Trophoblast cell (in vitro differentiated cells and primary cell): ENCODE measurements around the gene ALOX5AP.

Experiments
- DNase-seq, 2 donors: peaks; one replicate each; pipeline ENCODE4 v3.0.0-alpha.2; 2016
- H2AFZ ChIP-seq: 2 replicates; pipeline ENCODE4 v1.6.1; 2013; ENCODE audit warnings: low read length, moderate library complexity, mild to moderate bottlenecking; ENCODE audit not compliant: insufficient read depth, poor library complexity
- H2AK5ac ChIP-seq: 2 replicates; pipeline ENCODE4 v1.6.1; 2013; ENCODE audit warnings: mild to moderate bottlenecking, low read length
- H2BK120ac ChIP-seq: 2 replicates; pipeline ENCODE4 v1.6.1; 2013; ENCODE audit warnings: low read length, mild to moderate bottlenecking, moderate library complexity; ENCODE audit not compliant: insufficient read depth, poor library complexity
- H2BK12ac ChIP-seq: 2 replicates; pipeline ENCODE4 v1.6.1; 2013; ENCODE audit warnings: mild to moderate bottlenecking, low read length, moderate library complexity
- H2BK5ac ChIP-seq: 2 replicates; pipeline ENCODE4 v1.6.1; 2013; ENCODE audit warnings: low read length, low read depth, moderate library complexity, mild to moderate bottlenecking; ENCODE audit not compliant: poor library complexity
- H3K14ac ChIP-seq: 2 replicates; pipeline ENCODE4 v1.6.1; 2013; ENCODE audit warnings: mild to moderate bottlenecking, low read length
- H3K18ac ChIP-seq: 2 replicates; pipeline ENCODE4 v1.6.1; 2013; ENCODE audit warnings: mild to moderate bottlenecking, low read length
- H3K23ac ChIP-seq: 2 replicates; pipeline ENCODE4 v1.6.1; 2013; ENCODE audit warnings: low read length
- H3K27ac ChIP-seq: 2 replicates; pipeline ENCODE4 v1.5.1; 2013; ENCODE audit warnings: low read depth, mild to moderate bottlenecking, inconsistent platforms, low read length, moderate library complexity
- H3K27me3 ChIP-seq: 2 replicates; pipeline ENCODE4 v1.6.1; 2013; ENCODE audit warnings: inconsistent platforms, mild to moderate bottlenecking, low read length, moderate library complexity; ENCODE audit not compliant: insufficient read depth
- H3K36me3 ChIP-seq, 2 experiments: 1 replicate in 1 of 2; 2 replicates in 1 of 2; pipeline ENCODE4 v1.6.1; 2013; ENCODE audit warnings: low read length in 2 of 2, mild to moderate bottlenecking in 2 of 2, moderate library complexity in 1 of 2; ENCODE audit not compliant: insufficient read depth in 2 of 2, control insufficient read depth in 1 of 2
- H3K4ac ChIP-seq: 2 replicates; pipeline ENCODE4 v1.6.1; 2013; ENCODE audit warnings: low read depth, mild to moderate bottlenecking, low read length, moderate library complexity
- H3K4me1 ChIP-seq, 2 experiments: 1 replicate in 1 of 2; 2 replicates in 1 of 2; pipeline ENCODE4 v1.6.1; 2013; ENCODE audit warnings: low read length in 2 of 2, mild to moderate bottlenecking in 2 of 2, moderate library complexity in 1 of 2; ENCODE audit not compliant: insufficient read depth in 2 of 2, control insufficient read depth in 1 of 2
- H3K4me2 ChIP-seq: 2 replicates; pipeline ENCODE4 v1.6.1; 2013; ENCODE audit warnings: inconsistent platforms, mild to moderate bottlenecking, low read length, moderate library complexity
- H3K4me3 ChIP-seq: 2 replicates; pipeline ENCODE4 v1.5.1; 2013; ENCODE audit warnings: mild to moderate bottlenecking, low read depth, low read length, inconsistent platforms
- H3K79me1 ChIP-seq: one replicate; pipeline ENCODE4 v1.6.1; 2013; ENCODE audit warnings: low read length
- H3K79me2 ChIP-seq: 2 replicates; pipeline ENCODE4 v1.6.1; 2013; ENCODE audit warnings: low read length, mild to moderate bottlenecking; ENCODE audit not compliant: control insufficient read depth, insufficient read depth, poor library complexity
- H3K9ac ChIP-seq: 2 replicates; pipeline ENCODE4 v1.6.1; 2013; ENCODE audit warnings: mild to moderate bottlenecking, low read length
- H3K9me3 ChIP-seq: 2 replicates; pipeline ENCODE4 v1.6.1; 2013; ENCODE audit warnings: low read depth, mild to moderate bottlenecking, control low read depth, inconsistent platforms, low read length; ENCODE audit not compliant: insufficient read depth
- H4K12ac ChIP-seq: 2 replicates; pipeline ENCODE4 v1.6.1; 2013; ENCODE audit warnings: low read depth, mild to moderate bottlenecking, low read length, moderate library complexity
- H4K8ac ChIP-seq: 2 replicates; pipeline ENCODE4 v1.6.1; 2013; ENCODE audit warnings: low read depth, mild to moderate bottlenecking, low read length, moderate library complexity
- H4K91ac ChIP-seq: one replicate; pipeline ENCODE4 v1.6.1; 2013; ENCODE audit warnings: low read depth, mild to moderate bottlenecking, low read length, moderate library complexity
- WGBS: extraction: QIAGEN DNeasy Blood & Tissue Kit; methylation state at CpG from one replicate; pipeline ENCODE4 v1.1.7; 2013; ENCODE audit warnings: missing lambda C conversion rate; ENCODE audit not compliant: insufficient read length, insufficient coverage; ENCODE audit errors: extremely low coverage; 5-methylcytosine and 5-hydroxymethylcytosine counted together

ALOX5AP gene

GRCh38 chr13:30704596-30704995 lies 30.7 kb upstream of the ALOX5AP start:
- Histone ChIP-seq H3K9me3 (no peaks in the 10 kb centered on the region), H3K4me1 (no peaks in the 10 kb centered on the region), H3K23ac (no peak overlapping the region), H3K27me3 (no peaks in the 10 kb centered on the region), H3K36me3 (no peaks in the 10 kb centered on the region), H4K12ac (no peak overlapping the region), H2AFZ (no peak overlapping the region), H2AK5ac (no peak overlapping the region), H3K14ac (no peak overlapping the region), H3K4me3 (no peak overlapping the region), H2BK120ac (no peak overlapping the region), H3K4ac (no peak overlapping the region), H3K79me1 (no peaks in the 10 kb centered on the region), H3K79me2 (no peaks in the 10 kb centered on the region), H3K9ac (no peak overlapping the region), H3K27ac (no peak overlapping the region), H4K8ac (no peak overlapping the region), H2BK12ac (no peak overlapping the region), H3K18ac (no peak overlapping the region), H3K4me2 (no peak overlapping the region), H4K91ac (no peak overlapping the region), H2BK5ac (no peak overlapping the region)
- no CpG with 5 or more reads among the region's 6 CpGs for WGBS
- DNase-seq, result no peak

- Histone ChIP-seq H2BK12ac (no peak overlapping the region), H3K79me2 (no peaks in the 10 kb centered on the region), H3K27ac (no peak overlapping the region), H3K4me1 (no peaks in the 10 kb centered on the region), H3K27me3 (no peaks in the 10 kb centered on the region), H3K23ac (no peak overlapping the region), H4K91ac (no peak overlapping the region), H3K14ac (no peak overlapping the region), H3K4ac (no peak overlapping the region), H4K8ac (no peak overlapping the region), H3K9me3 (no peaks in the 10 kb centered on the region), H3K36me3 (no peaks in the 10 kb centered on the region), H3K4me2 (no peak overlapping the region), H2BK120ac (no peak overlapping the region), H3K79me1 (no peaks in the 10 kb centered on the region), H3K4me3 (no peak overlapping the region), H4K12ac (no peak overlapping the region), H2AK5ac (no peak overlapping the region), H3K9ac (no peak overlapping the region), H3K18ac (no peak overlapping the region), H2BK5ac (no peak overlapping the region), H2AFZ (no peak overlapping the region)
- whole genome bisulfite sequencing, result no CpG with 5 or more reads among the region's 4 CpGs
- DNase-seq, result peak; percentile 33 to 46
Measured at GRCh38 chr13:30705680-30706079, 29.7 kb upstream of the ALOX5AP start.

- H3K14ac ChIP-seq, result no peak overlapping the region
- no peaks in the 10 kb centered on the region for H3K36me3 ChIP-seq
- H2BK5ac ChIP-seq, result no peak overlapping the region
- H4K12ac ChIP-seq, result no peak overlapping the region
- no peak overlapping the region for H3K23ac ChIP-seq
- peaks cover 3 to 9% of the 10 kb centered on the region in 2 experiments for H3K4me1 ChIP-seq
- H3K4me2 ChIP-seq, result no peak overlapping the region
- H3K79me2 ChIP-seq, result no peaks in the 10 kb centered on the region
- H3K27me3 ChIP-seq, result no peaks in the 10 kb centered on the region
- H3K79me1 ChIP-seq, result no peaks in the 10 kb centered on the region
- no peak overlapping the region for H4K8ac ChIP-seq
- H3K9ac ChIP-seq, result no peak overlapping the region
- H2AK5ac ChIP-seq, result no peak overlapping the region
- no peak overlapping the region for H4K91ac ChIP-seq
- H3K4ac ChIP-seq, result no peak overlapping the region
- no peak overlapping the region for H2AFZ ChIP-seq
- no peaks in the 10 kb centered on the region for H3K9me3 ChIP-seq
- DNase-seq, result no peak
- WGBS, result no CpG with 5 or more reads among the region's 3 CpGs
- no peak overlapping the region for H2BK12ac ChIP-seq
- no peak overlapping the region for H3K18ac ChIP-seq
- no peak overlapping the region for H2BK120ac ChIP-seq
- no peak overlapping the region for H3K27ac ChIP-seq
- no peak overlapping the region for H3K4me3 ChIP-seq
Measured at GRCh38 chr13:30708541-30708940, 26.8 kb upstream of the ALOX5AP start.

GRCh38 chr13:30710442-30710841 lies 24.9 kb upstream of the ALOX5AP start:
- Histone ChIP-seq H2BK5ac (no peak overlapping the region), H3K14ac (no peak overlapping the region), H2BK120ac (no peak overlapping the region), H3K9ac (no peak overlapping the region), H3K4me3 (no peak overlapping the region), H4K8ac (no peak overlapping the region), H3K27ac (no peak overlapping the region), H4K12ac (no peak overlapping the region), H3K23ac (no peak overlapping the region), H3K79me2 (no peaks in the 10 kb centered on the region), H2BK12ac (no peak overlapping the region), H3K36me3 (no peaks in the 10 kb centered on the region), H3K27me3 (no peaks in the 10 kb centered on the region), H3K4me1 (peaks cover 3 to 11% of the 10 kb centered on the region in 2 experiments), H3K9me3 (no peaks in the 10 kb centered on the region), H3K18ac (no peak overlapping the region), H4K91ac (no peak overlapping the region), H3K79me1 (no peaks in the 10 kb centered on the region), H3K4ac (no peak overlapping the region), H2AK5ac (no peak overlapping the region), H2AFZ (no peak overlapping the region), H3K4me2 (no peak overlapping the region)
- no peak for DNase-seq
- WGBS, result no CpG with 5 or more reads among the region's 3 CpGs
